BJ (cell line): ENCODE results near the gene PRKG1. TPM values are rescaled to one million over a fixed set of nuclear protein-coding genes. Genes with fewer than 3 reads are reported as not detected.

Experiments
- CTCF ChIA-PET: fragments of 350-600 bp; formaldehyde crosslinking; extraction: SDS; loops from one replicate; lab custom pipeline; 2021; ENCODE audit warnings: antibody characterized with exemption, inconsistent platforms; lab: Yijun Ruan, JAX
- POLR2A ChIA-PET: fragments of 300-600 bp; sonication (Branson Sonifier 250); formaldehyde crosslinking; extraction: SDS; loops from one replicate; lab custom pipeline; 2021; ENCODE audit warnings: antibody characterized with exemption; lab: Charles Lee
- DNase-seq: peaks from one replicate; pipeline ENCODE4 v3.0.0-alpha.2; 2011; ENCODE audit warnings: low read depth
- H3K27me3 ChIP-seq: 2 replicates; pipeline ENCODE4 v1.6.0; 2011; ENCODE audit warnings: low read length; ENCODE audit not compliant: control insufficient read depth, insufficient read depth
- H3K36me3 ChIP-seq: 2 replicates; pipeline ENCODE4 v1.5.1; 2011; ENCODE audit warnings: low read length; ENCODE audit not compliant: control insufficient read depth, insufficient read depth
- H3K4me3 ChIP-seq: 2 replicates; pipeline ENCODE4 v1.5.1; 2011; ENCODE audit warnings: low read depth, mild to moderate bottlenecking, control low read depth, low read length
- CTCF ChIP-seq: IDR thresholded peaks from 2 replicates; pipeline ENCODE4 v1.5.1; 2011; ENCODE audit warnings: low read depth, mild to moderate bottlenecking, control low read depth, inconsistent platforms, low read length, moderate library complexity; ENCODE audit not compliant: insufficient read depth
- polyA plus RNA-seq: library from polyadenylated mRNA; depleted of rRNA; stranded (reverse); fragments of >200 nt; gene quantifications from 2 replicates; pipeline ENCODE4 v1.2.3, GENCODE V29; 2011

PRKG1 gene
- polyA plus RNA-seq, 1 experiment, result 9.7 TPM

GRCh38 chr10:51935341-51935740 is 861.1 kb downstream of the PRKG1 start:
- Histone ChIP-seq H3K4me3 (no peak overlapping the region), H3K36me3 (no peaks in the 10 kb centered on the region), H3K27me3 (no peaks in the 10 kb centered on the region)
- POLR2A ChIA-PET, result no interaction called here
- CTCF ChIA-PET, result no interaction called here
- no peak for TF ChIP-seq CTCF
- DNase-seq, result no peak

GRCh38 chr10:51937308-51938140 is 863.2 kb downstream of the PRKG1 start:
- ChIA-PET POLR2A (no interaction called here), CTCF (no interaction called here)
- Histone ChIP-seq H3K36me3 (no peaks in the 10 kb centered on the region), H3K27me3 (no peaks in the 10 kb centered on the region), H3K4me3 (no peak overlapping the region)
- DNase-seq, result no peak
- no peak for TF ChIP-seq CTCF

DNA sequence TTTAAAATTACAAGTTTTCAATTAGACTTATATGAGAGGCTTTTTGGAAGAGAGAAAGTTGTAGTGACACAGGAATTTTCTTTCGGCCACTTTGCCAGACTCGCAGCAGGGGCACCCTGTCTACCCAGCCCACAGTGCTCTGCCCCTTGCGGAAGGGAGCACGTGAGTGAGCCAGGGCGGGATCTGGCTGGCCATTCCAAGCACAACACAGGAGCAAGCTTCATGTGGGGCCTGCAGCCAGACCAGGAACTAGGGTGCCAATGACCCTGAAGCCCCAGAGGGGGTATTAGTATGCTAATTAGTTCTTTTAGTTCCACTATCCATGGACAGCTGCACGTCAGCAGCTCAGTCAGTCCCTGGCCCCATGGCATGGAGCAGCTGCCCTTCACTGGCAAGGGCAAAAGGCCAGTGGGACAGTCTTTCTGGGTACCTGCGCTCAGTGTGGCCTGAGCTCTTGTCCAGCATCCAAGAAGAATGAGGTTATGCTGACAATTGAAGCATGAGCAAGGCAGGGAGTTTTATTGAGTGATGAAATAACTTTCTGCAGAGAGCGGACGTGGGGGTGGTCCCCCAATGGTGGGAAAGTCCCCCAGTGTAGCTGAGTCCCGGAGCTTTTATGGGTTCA is 876.2 kb downstream of the PRKG1 start:
- Histone ChIP-seq H3K4me3 (no peak overlapping the region), H3K27me3 (no peaks in the 10 kb centered on the region; the same call in 1 of the 2 replicates), H3K36me3 (no peaks in the 10 kb centered on the region)
- ChIA-PET CTCF (interaction anchor here (1.5 to 1.7 kb wide), 2 partner anchors 9 to 10 kb away, joined by 4 to 7 read pairs; no protein-coding TSS in a partner anchor), POLR2A (no interaction called here)
- no peak for TF ChIP-seq CTCF
- no peak for DNase-seq

DNA sequence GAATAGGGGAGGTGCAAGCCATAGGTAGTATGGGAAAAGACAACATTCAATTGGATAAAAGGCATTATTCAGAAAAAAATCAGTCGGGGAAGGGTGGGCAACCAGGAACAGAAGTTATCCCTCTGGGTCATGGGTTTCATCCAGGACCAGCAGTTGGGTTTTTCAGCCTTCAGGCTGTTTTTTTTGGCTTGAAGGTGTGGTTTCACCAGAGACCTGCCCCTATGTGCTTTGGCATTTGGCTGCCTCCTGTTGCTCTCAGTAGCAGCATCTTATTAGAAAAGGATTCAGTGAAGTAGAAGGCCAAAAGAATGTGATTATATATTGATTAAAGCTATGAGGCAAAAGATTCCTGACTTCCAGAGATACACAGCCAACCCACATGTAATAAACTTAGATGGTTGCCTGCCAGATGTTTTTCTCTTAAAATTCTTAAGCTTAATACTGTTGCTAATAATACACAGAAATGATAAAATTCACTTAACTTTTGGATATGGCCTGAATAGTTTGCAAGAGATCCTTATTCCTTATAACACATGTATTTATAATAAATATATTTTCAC is 876.8 kb downstream of the PRKG1 start:
- TF ChIP-seq CTCF, result no peak
- no peaks in the 10 kb centered on the region; the same call in 1 of the 2 replicates for H3K27me3 ChIP-seq
- CTCF ChIA-PET, result interaction anchor here (1.0 to 1.7 kb wide), 3 partner anchors 9 to 10 kb away, joined by 3 to 7 read pairs (median 4); no protein-coding TSS in a partner anchor
- H3K36me3 ChIP-seq, result no peaks in the 10 kb centered on the region
- POLR2A ChIA-PET, result no interaction called here
- DNase-seq, result no peak
- H3K4me3 ChIP-seq, result no peak overlapping the region

DNA sequence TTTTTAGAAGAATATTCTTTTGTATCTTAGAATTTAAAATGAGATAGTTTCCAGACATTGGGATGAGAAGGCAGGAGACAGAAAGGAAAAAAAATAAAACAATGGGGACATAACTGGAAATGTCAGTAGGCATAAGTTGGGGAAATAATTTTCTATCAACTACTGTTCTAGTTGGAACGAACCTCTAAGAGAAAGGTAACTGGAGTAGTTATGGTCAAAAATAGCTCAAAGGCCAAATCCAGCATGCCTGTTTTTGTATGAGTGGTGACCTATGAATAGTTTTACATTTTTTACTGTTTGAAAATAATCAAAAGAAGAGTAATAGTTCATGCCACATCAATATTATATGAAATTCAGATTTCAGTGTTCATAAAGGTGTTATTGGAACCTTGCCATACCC is 877.3 kb downstream of the PRKG1 start:
- DNase-seq, result no peak
- Histone ChIP-seq H3K36me3 (no peaks in the 10 kb centered on the region), H3K4me3 (no peak overlapping the region), H3K27me3 (no peaks in the 10 kb centered on the region; the same call in 1 of the 2 replicates)
- ChIA-PET CTCF (interaction anchor here (1.0 to 1.7 kb wide), 3 partner anchors 8 to 21 kb away, joined by 3 to 7 read pairs (median 3); no protein-coding TSS in a partner anchor), POLR2A (no interaction called here)
- no peak for TF ChIP-seq CTCF
